Measurements from ENCODE around the gene CDC42.

DNA sequence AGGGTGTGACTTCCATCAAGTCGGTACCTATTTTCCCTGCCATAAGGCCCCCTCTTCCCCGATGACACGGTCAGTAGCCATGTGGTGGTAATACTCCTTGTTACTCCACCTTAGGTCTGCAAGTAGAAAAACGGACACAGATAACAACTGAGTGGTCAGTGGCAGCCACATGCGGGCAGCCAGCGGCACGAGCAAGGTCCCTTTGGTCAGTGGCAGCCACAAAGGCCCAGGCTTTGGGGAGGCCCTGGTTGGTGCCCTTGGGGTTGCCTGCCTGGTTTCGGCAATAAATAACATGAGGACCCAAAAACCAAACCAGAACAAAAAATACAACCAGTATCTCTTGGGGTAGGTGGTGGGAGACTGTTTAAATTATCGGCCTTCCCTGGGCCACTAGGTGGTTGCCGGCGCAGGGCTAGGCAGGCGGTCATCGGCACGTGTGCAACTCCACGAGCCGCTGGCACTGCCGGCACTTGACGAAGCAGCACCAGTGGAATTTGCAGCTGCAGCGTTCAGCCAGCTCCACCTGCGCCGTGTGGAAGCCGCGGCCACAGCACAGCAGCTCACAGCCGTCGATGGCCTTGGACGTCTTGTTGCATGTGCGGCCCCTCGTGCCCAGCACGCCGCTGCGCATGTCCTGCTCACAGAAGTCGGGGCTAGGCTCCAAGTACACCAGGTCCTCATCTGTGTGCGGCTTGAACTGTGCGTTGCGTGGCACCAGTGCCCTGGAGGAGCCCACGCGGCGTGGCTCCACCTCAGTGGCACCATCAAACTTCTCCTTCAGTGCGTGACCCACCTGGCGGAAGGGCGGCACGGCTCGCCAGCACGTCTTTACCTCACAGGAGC is 67.3 kb downstream of the CDC42 start:
- TF ChIP-seq, protein P1, sequence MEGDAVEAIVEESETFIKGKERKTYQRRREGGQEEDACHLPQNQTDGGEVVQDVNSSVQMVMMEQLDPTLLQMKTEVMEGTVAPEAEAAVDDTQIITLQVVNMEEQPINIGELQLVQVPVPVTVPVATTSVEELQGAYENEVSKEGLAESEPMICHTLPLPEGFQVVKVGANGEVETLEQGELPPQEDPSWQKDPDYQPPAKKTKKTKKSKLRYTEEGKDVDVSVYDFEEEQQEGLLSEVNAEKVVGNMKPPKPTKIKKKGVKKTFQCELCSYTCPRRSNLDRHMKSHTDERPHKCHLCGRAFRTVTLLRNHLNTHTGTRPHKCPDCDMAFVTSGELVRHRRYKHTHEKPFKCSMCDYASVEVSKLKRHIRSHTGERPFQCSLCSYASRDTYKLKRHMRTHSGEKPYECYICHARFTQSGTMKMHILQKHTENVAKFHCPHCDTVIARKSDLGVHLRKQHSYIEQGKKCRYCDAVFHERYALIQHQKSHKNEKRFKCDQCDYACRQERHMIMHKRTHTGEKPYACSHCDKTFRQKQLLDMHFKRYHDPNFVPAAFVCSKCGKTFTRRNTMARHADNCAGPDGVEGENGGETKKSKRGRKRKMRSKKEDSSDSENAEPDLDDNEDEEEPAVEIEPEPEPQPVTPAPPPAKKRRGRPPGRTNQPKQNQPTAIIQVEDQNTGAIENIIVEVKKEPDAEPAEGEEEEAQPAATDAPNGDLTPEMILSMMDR (IDR thresholded peaks at IDR 0.05) = no peak
- TF ChIP-seq, protein P2, sequence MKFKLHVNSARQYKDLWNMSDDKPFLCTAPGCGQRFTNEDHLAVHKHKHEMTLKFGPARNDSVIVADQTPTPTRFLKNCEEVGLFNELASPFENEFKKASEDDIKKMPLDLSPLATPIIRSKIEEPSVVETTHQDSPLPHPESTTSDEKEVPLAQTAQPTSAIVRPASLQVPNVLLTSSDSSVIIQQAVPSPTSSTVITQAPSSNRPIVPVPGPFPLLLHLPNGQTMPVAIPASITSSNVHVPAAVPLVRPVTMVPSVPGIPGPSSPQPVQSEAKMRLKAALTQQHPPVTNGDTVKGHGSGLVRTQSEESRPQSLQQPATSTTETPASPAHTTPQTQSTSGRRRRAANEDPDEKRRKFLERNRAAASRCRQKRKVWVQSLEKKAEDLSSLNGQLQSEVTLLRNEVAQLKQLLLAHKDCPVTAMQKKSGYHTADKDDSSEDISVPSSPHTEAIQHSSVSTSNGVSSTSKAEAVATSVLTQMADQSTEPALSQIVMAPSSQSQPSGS (CRISPR knock-in tag; IDR thresholded peaks at IDR 0.05; ENCODE audit: borderline replicate concordance, low read depth) = no peak
